ENCODE data around the gene AMBP.

AMBP gene

DNA sequence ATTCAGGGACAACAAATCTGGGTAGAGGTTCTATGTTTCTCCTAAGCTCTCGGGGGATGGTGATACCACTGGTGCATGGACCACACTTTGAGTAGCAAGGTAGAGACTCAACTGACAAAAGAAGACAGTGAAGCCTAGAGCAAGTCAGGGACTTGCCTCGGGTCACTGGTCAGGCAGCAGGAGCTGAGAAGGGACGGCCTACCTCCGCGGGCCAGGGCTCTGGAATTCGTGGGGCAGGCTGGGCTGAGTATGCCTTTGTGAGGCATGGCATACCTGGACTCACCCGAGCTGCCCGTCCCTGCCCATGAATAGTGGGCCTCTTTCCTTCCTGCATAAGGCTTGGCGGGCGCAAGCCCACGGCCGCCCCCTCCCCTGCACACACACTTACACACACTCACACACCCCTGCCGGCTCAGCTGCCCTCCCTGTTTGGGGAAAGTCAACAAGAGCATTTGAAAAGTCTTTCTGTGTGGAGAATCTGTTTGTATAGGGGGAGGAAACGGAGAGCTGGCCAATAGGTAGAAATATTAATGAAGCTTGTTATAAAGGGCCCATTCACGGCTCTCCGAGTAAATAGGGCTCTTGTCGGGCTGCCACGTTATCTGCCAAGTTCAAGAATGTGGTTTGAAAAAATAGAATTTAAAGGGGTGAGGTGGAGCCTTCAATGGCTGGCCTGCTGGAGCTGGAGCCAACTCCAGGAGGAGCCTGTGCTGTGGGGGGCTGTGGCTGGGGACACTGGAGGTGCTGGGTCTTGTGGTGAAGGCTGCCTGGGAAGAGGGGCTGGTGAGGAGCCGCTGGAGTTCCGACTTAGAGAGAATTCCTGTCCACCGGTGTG, 40.1 kb upstream of the AMBP start:
- DNase-seq (ENCODE audit: low spot score in 2 of 2) (no peak), ATAC-seq (ENCODE audit: low read depth) (no peak)
- Mint-ChIP-seq H3K36me3 (no peaks in the 10 kb centered on the region), H3K9me3 (peaks cover 3% of the 10 kb centered on the region), H3K4me1 (no peaks in the 10 kb centered on the region), H3K27me3 (peaks cover 20% of the 10 kb centered on the region), H3K27ac (no peak overlapping the region), H3K4me3 (no peak overlapping the region)

DNA sequence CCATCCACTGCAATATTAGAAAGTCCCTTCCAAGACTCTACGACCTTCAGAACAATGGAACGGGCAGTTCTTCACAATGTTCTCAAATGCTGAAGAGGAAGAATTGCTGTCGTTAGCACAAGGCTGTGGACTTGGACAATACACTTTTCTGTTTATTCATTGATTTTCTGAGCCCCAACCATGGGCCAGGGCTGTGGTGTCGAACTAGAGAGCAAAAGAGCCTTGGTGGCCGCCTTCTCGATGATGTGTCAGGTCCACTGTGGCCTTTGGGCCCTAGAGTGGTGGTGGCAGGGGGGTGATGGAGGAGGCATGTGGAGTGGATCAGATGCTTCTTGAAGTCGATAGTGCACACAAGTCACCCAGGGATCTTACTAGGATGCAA, 39.5 kb upstream of the AMBP start:
- peaks cover 3% of the 10 kb centered on the region for H3K9me3 Mint-ChIP-seq
- H3K36me3 Mint-ChIP-seq, result no peaks in the 10 kb centered on the region
- H3K4me1 Mint-ChIP-seq, result no peaks in the 10 kb centered on the region
- H3K27me3 Mint-ChIP-seq, result peaks cover 23% of the 10 kb centered on the region
- no peak for ATAC-seq (ENCODE audit: low read depth)
- H3K27ac Mint-ChIP-seq, result no peak overlapping the region
- no peak overlapping the region for H3K4me3 Mint-ChIP-seq
- DNase-seq (ENCODE audit: low spot score in 2 of 2), result no peak

DNA sequence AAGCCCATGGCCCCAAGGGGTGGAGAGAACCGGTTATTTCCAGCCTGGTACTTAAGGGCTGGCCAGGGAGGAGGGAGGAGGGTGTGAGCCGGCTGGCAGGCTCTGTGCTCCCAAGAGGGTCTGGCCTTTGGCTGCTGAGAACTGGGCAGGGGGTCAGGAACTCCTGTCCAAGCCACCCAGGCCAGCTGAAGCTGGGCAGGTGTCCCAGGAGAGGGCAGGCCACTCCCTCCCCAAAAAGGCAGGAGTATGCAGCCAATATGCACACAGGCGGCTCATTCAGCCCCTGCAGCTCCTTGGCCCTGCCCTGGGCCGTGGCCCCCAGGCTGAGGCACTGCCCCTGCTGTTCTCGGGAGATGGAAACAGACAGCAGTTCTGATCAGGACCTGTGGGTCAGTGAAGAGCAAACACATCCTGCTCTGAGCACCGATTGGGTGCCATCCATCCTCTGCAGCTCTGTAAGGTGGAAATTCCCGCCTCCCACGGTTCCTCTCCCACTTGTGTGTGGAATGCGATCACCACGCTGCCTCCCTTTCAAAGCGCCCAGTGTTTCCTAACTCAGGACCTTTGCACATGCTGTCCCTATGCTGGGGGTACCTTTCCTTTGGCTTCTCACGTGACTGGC, 38.1 kb upstream of the AMBP start:
- H3K4me1 Mint-ChIP-seq, result no peaks in the 10 kb centered on the region
- no peak overlapping the region for H3K27ac Mint-ChIP-seq
- DNase-seq (ENCODE audit: low spot score in 2 of 2), result no peak
- H3K4me3 Mint-ChIP-seq, result no peak overlapping the region
- peaks cover 25% of the 10 kb centered on the region for H3K27me3 Mint-ChIP-seq
- ATAC-seq (ENCODE audit: low read depth), result no peak
- peaks cover 3% of the 10 kb centered on the region for H3K9me3 Mint-ChIP-seq
- no peaks in the 10 kb centered on the region for H3K36me3 Mint-ChIP-seq

DNA sequence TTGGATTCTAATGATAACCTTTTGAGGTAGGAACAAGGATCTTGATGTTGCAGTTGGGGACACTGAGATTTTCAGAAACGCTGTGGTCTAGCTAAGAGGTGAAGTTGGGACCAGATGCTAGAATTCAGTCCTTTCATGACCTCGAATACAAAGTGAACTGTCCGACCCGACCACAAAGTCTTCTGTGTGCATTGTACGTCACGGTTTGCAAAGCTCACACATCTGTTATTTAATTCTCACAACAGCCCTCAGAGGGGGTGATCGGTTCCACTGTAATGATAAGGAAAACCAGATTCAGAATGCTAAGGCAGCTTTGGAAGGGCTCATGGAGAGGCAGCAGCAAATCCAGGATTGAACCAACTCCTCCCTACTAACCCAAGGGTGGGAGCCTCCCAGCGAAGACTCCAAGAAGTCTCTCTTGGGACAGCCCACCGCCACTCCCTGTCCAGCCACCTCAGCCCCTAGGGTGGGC, 37.6 kb upstream of the AMBP start:
- Mint-ChIP-seq H3K4me1 (no peaks in the 10 kb centered on the region), H3K4me3 (no peak overlapping the region), H3K27me3 (peaks cover 23% of the 10 kb centered on the region), H3K36me3 (no peaks in the 10 kb centered on the region), H3K27ac (no peak overlapping the region), H3K9me3 (peaks cover 3% of the 10 kb centered on the region)
- ATAC-seq (ENCODE audit: low read depth) (no peak), DNase-seq (ENCODE audit: low spot score in 2 of 2) (no peak)

DNA sequence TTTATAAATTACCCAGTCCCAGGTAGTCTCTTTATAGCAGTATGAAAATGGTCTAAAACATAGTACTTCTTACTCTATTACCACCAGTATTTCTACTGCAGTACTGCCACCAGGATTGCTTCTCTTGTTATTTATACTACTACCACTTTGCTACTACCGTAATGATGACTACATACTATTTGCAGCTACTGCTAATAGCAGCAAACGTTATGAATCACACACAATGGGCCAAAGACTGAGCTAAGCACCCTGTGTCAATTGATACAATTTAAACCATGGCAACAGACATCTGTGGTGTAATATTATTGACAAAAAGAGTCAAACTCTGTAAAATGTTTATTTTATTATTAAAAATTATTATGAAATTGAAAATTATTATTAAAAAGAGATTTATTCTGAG, 36.3 kb upstream of the AMBP start:
- DNase-seq (ENCODE audit: low spot score in 2 of 2), result no peak
- no peak for ATAC-seq (ENCODE audit: low read depth)
- no peak overlapping the region for H3K4me3 Mint-ChIP-seq
- no peaks in the 10 kb centered on the region for H3K36me3 Mint-ChIP-seq
- H3K27me3 Mint-ChIP-seq, result peaks cover 20% of the 10 kb centered on the region
- no peaks in the 10 kb centered on the region for H3K4me1 Mint-ChIP-seq
- no peaks in the 10 kb centered on the region for H3K9me3 Mint-ChIP-seq
- no peak overlapping the region for H3K27ac Mint-ChIP-seq

DNA sequence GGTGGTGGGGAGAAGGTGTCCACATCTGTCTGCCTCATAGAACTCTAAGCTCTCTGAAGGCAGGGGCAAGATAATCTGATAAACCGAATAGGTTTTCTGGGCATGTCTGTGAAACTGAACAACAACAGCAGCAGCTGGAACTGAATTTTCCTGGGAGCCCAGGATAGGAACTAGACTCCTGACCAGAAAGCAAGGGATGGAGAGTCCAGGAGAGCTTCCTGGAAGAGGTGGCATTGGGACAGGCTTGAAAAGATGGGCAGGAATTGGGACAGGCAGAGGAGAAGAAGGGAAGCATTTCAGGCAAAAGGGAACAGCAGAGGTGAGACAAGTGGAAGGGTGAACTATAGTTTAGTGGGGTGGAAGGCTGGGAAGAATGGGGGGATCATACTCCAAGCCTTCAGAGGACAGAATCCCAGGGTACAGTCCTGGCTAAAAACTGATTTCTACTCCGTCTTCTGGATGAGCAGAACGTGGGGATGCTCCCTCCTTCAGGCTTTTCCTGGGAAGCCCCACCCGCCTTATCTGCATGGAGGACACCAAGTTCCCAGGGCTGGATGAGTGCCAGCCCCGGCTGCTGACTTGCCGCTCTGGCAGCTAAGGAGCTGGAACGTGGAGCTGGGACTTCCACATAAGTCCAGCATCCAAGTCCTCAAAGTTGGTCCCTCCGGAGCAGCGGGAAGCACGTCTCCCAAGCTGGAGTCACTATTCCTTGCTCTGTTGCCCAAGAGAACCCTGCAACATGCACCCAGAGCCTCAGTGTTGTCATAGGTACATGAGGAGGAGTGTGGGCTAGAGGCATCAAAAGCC, 34.9 kb upstream of the AMBP start:
- Mint-ChIP-seq H3K9me3 (no peaks in the 10 kb centered on the region), H3K27ac (no peak overlapping the region), H3K27me3 (peaks cover 20% of the 10 kb centered on the region), H3K36me3 (no peaks in the 10 kb centered on the region), H3K4me1 (peaks cover 4% of the 10 kb centered on the region), H3K4me3 (no peak overlapping the region)
- DNase-seq (ENCODE audit: low spot score in 2 of 2) (no peak), ATAC-seq (ENCODE audit: low read depth) (no peak)

DNA sequence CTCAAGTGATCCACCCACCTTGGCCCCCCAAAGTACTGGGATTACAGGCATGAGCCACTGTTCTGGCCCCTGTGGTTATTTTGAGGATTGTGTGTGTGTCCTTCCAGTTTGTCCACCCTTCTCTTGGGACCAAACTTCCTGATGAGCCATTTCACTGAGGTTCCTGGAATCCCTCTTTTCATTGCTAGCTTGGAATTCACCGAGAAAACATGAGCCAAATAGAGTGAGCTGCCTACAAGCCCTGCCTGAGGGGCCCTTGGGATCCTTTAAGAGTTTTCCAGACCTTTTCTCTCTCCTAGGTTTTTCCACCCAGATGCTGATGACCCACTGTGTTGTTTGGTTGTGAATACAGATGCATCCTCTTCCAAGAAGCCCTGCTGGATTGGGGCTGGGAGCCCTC, 34.2 kb upstream of the AMBP start:
- DNase-seq (ENCODE audit: low spot score in 2 of 2) (no peak), ATAC-seq (ENCODE audit: low read depth) (no peak)
- no peak overlapping the region for H3K27ac Mint-ChIP-seq
- peaks cover 18% of the 10 kb centered on the region for H3K27me3 Mint-ChIP-seq
- H3K4me3 Mint-ChIP-seq, result no peak overlapping the region
- H3K4me1 Mint-ChIP-seq, result peaks cover 4% of the 10 kb centered on the region
- H3K9me3 Mint-ChIP-seq, result no peaks in the 10 kb centered on the region
- H3K36me3 Mint-ChIP-seq, result no peaks in the 10 kb centered on the region

DNA sequence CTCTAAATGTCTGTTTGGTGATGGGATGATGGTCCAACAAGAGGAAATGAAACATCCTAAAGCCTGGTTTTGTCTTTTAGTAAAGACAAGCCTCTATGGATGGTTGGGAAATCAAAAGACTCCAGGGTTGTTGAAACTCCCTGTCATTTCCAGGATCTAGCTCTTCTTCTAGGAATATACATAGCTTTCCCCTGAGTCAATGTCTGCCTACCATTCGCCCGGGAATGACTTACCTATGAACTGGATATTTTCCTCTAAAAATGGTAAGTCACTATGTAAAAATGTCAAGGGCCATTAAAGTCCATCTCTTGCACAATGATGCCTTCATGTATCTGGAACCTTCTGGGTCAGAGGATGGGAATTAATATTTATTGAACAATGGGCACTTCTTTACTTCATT, 32.1 kb upstream of the AMBP start:
- peaks cover 4% of the 10 kb centered on the region for H3K4me1 Mint-ChIP-seq
- H3K4me3 Mint-ChIP-seq, result no peak overlapping the region
- no peak overlapping the region for H3K27ac Mint-ChIP-seq
- ATAC-seq (ENCODE audit: low read depth) (no peak), DNase-seq (ENCODE audit: low spot score in 2 of 2) (no peak)
- peaks cover 15% of the 10 kb centered on the region for H3K27me3 Mint-ChIP-seq
- H3K9me3 Mint-ChIP-seq, result no peaks in the 10 kb centered on the region
- H3K36me3 Mint-ChIP-seq, result no peaks in the 10 kb centered on the region

DNA sequence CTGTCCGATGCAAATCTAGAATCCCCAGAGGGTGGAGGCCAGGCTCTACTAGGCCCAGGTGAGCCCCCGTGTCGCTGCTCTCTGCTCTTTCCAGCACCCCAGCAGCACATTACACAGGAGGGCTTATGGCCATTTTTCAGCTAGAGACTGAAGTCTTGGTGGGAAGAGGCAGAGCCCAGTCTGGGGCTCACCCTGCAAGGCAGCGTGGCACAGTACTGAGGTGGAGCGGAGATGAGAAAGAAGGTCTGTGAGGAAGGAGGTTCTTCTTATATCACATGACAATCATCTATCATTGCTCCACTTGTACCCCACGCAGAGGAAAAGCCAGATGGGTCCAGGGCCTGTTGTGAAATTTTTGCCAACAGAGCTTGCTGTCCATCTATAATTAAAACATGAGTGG, 31.0 kb upstream of the AMBP start:
- Mint-ChIP-seq H3K36me3 (no peaks in the 10 kb centered on the region), H3K4me1 (peaks cover 4% of the 10 kb centered on the region), H3K27me3 (peaks cover 15% of the 10 kb centered on the region), H3K4me3 (no peak overlapping the region), H3K27ac (no peak overlapping the region), H3K9me3 (no peaks in the 10 kb centered on the region)
- no peak for DNase-seq (ENCODE audit: low spot score in 2 of 2)
- ATAC-seq (ENCODE audit: low read depth), result no peak

DNA sequence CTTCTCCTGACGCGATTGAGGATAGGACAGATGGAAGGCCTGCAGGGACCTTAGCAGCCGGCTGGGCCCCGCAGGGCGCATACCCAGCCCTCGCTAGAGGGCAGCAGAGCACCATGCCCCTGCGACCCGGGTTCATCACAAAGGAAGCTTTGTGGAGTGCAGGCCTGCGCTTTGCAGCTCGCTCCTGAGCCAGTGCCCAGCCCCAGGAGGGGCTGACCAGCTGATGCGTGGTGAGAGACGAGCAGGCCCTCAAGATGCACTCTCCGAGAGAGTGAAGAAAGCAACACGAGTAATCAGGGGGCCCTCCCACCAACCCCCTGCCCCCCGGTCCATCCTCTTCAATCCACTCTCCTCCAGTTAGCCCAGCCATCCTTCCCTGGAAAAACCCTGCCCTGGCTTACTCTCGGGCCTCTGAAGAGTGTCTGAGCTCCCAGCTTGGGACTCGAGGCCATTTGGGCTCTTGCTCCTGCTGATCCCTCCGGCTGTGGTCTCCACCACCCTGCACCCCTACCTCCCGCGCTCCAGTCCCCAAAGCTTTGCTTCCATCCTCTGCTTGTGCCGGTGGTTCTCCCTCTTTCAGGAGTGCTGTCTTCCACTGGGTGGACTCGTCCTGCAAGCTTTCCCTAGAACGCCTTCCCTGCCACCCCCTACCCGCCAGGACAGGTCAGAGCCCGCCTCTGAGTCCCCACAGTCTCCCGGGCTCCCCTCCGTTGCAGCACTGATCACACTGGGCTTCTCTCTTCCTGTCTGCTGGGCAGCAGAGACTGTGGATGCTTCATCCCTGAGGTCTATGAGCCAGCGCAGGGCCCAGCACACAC, 30.1 kb upstream of the AMBP start:
- peak; percentile 5 to 29 for DNase-seq (ENCODE audit: low spot score in 2 of 2)
- H3K36me3 Mint-ChIP-seq, result no peaks in the 10 kb centered on the region
- peaks cover 10% of the 10 kb centered on the region for H3K27me3 Mint-ChIP-seq
- H3K9me3 Mint-ChIP-seq, result no peaks in the 10 kb centered on the region
- no peak overlapping the region for H3K27ac Mint-ChIP-seq
- peaks cover 4% of the 10 kb centered on the region for H3K4me1 Mint-ChIP-seq
- ATAC-seq (ENCODE audit: low read depth), result peak; percentile 52
- no peak overlapping the region for H3K4me3 Mint-ChIP-seq

DNA sequence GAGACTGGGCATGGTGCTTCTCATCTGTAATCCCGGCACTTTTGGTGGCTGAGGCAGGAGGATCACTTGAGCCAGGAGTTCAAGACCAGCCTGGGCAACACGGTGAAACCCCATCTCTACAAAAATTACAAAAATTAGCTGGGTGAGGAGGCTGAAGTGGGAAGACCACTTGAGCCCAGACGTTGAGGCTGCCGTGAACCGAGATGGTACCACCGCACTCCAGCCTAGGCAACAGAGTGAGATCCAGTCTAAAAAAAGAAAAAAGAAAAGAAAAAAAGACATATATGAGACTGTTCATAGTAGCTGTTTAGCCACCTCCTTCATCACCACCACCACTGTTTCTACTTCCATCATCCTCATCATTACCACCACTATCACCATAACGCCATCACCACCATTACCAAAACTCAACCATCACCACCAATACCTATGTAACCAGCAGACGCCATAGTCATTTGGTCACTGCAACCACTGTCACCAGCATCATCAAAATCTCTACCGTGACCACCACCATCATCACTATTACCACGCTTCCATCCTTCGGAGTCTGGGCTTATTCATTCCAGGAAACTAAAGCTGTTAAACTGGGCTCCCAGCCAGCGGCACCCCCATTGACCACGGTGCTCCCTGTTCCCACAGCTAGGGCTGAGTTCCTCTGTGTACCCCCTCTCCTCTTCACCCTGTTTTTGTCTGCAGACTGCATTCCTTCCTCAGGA, 29.3 kb upstream of the AMBP start:
- DNase-seq (ENCODE audit: low spot score in 2 of 2) (no peak), ATAC-seq (ENCODE audit: low read depth) (no peak)
- H3K36me3 Mint-ChIP-seq, result no peaks in the 10 kb centered on the region
- peaks cover 4% of the 10 kb centered on the region for H3K4me1 Mint-ChIP-seq
- no peaks in the 10 kb centered on the region for H3K9me3 Mint-ChIP-seq
- H3K27ac Mint-ChIP-seq, result no peak overlapping the region
- peaks cover 7% of the 10 kb centered on the region for H3K27me3 Mint-ChIP-seq
- H3K4me3 Mint-ChIP-seq, result no peak overlapping the region

DNA sequence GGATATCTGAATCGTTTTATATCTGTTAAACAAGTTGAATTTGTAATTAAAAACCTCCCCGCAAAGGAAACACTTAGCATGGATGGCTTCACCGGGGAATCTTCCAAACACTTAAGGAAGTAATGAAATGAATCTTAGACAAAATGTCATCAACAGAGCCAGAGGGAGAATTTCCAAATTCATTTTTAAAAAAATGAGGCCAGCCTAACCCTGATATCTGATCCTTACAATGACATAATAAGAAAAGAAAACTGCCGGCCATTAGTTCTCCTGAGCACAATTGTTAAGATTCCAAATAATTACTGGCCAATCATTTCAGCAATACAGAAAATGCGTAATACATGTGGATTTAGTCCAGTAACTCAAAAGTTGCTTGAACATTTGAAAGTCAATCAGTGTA, 27.1 kb upstream of the AMBP start:
- ATAC-seq (ENCODE audit: low read depth) (no peak), DNase-seq (ENCODE audit: low spot score in 2 of 2) (no peak)
- Mint-ChIP-seq H3K4me1 (peaks cover 4% of the 10 kb centered on the region), H3K27me3 (peaks cover 8% of the 10 kb centered on the region), H3K27ac (no peak overlapping the region), H3K9me3 (peaks cover 3% of the 10 kb centered on the region), H3K4me3 (no peak overlapping the region), H3K36me3 (peaks cover 2% of the 10 kb centered on the region)

DNA sequence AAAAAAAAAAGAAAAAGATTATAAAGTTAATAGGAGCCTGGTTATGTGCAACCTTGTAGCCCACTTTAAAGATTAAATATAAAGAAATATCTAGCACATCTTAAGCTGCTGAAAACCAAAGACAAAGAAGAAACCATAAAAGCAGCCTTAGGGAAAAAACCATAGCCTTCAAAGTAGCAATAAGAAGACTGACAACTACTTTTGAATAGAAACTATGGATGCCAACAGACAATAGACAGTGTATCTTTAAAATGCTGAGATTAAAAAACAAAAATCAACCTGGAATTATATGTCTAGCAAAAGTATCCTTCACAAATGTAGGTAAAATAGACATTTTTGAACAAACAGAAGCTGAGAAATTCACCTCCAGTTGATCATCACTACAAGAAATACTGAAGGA, 24.4 kb upstream of the AMBP start:
- H3K4me3 Mint-ChIP-seq, result no peak overlapping the region
- DNase-seq (ENCODE audit: low spot score in 2 of 2) (no peak), ATAC-seq (ENCODE audit: low read depth) (no peak)
- no peak overlapping the region for H3K27ac Mint-ChIP-seq
- H3K9me3 Mint-ChIP-seq, result peaks cover 3% of the 10 kb centered on the region
- H3K4me1 Mint-ChIP-seq, result peaks cover 2% of the 10 kb centered on the region
- peaks cover 8% of the 10 kb centered on the region for H3K27me3 Mint-ChIP-seq
- peaks cover 2% of the 10 kb centered on the region for H3K36me3 Mint-ChIP-seq

Measured in memory B cell (primary cell).